Measurements from ENCODE around the gene ZNF81.

GRCh38 chrX:47802589-47802988, 34.1 kb upstream of the ZNF81 start:
- TF ChIP-seq CTCF (IDR thresholded peaks at IDR 0.05) (no peak), POLR2A (IDR thresholded peaks at IDR 0.05) (no peak)
